T-helper 1 cell treated with Interleukin-12 subunit alpha and Interleukin-12 subunit beta and Interleukin-4 antibody, amounts not matched to agents 30 ng/mL and 1 ng/mL, for 36 hours (primary cell): ENCODE measurements around the gene ALX3. TPM values are rescaled to one million over a fixed set of nuclear protein-coding genes. Genes with fewer than 3 reads are reported as not detected.

Experiments used
- intact Hi-C: fragments of 100-400 bp; cut with micrococcal nuclease; formaldehyde crosslinking; loops from one replicate; pipeline ENCODE4 v1.15.1; 2024
- total RNA-seq: library from RNA; stranded (reverse); gene quantifications from 2 replicates; pipeline ENCODE4 v1.2.3, GENCODE V29; 2022

ALX3 gene
- total RNA-seq, 1 donor from 2014 or later: not detected

- intact Hi-C loops: no loop called here
These were observed 21.4 kb downstream of the ALX3 start for GRCh38 chr1:110048923-110049601.

DNA sequence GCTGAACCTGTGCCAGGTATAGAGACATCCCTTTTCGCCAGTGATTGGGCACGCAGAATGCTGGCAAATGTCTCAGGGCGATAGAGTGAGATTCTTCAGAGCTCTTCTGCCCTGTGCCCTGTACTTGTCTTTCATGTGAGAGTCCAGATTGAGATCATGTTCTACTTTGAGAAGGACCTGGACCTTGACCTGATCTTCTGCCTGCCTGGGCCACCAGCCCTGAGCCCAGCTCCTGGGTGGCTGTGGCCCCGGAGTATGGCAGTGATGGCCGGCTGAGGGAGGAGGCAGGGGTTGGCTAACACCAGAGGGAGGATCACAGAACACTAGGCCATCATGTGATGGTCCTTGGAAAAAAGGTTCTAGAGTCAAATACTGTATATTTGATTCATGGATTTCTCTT is 22.2 kb downstream of the ALX3 start:
- intact Hi-C loops: no loop called here

- intact Hi-C loops: no loop called here
These were observed 23.0 kb downstream of the ALX3 start for GRCh38 chr1:110047463-110047862.

DNA sequence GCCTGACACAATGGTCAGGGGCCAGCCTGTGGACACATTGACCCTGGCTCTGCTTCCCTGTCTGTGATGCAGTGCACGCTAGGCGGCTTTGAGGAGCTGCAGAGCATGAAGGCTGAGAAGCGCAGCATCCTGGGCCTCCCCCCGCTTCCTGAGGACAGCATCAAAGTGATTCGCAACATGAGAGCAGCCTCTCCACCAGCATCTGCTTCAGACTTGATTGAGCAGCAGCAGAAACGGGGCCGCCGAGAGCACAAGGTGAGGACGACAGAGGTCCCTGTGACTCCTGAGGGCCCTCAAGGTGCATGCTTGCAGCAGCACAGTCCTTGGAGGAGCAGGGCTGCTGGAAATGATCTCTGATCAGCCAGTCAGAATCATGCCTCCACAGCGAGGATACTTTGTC is 27.5 kb downstream of the ALX3 start:
- intact Hi-C loops: no loop called here

DNA sequence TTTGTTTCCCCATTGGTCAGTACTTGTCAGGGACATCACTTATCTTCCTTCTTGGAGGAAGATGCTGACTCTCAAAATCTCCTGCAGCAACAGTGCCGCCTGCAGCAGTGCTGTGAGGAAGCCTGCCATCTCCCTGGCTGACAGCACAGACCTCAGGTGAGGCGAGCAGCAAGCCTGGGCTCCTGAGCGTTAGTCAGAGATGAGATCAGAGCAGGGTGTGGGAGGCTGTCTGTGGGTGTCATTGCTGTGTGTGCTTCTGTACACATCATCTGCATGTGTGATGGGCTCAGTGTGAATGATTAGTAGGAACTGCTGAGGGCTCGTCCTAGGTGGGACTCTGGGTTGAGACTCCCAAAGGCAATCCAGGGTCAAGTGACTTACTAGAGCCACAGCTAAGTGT is 29.9 kb downstream of the ALX3 start:
- intact Hi-C loops: no loop called here

- intact Hi-C loops: loop anchor here (10.0 kb wide), 1 partner anchor 595 kb away; no protein-coding TSS in a partner anchor
These were observed 30.8 kb downstream of the ALX3 start for GRCh38 chr1:110039641-110040040.

GRCh38 chr1:110038271-110038670 is 32.2 kb downstream of the ALX3 start:
- intact Hi-C loops: loop anchor here (10.0 kb wide), 1 partner anchor 597 kb away; no protein-coding TSS in a partner anchor

DNA sequence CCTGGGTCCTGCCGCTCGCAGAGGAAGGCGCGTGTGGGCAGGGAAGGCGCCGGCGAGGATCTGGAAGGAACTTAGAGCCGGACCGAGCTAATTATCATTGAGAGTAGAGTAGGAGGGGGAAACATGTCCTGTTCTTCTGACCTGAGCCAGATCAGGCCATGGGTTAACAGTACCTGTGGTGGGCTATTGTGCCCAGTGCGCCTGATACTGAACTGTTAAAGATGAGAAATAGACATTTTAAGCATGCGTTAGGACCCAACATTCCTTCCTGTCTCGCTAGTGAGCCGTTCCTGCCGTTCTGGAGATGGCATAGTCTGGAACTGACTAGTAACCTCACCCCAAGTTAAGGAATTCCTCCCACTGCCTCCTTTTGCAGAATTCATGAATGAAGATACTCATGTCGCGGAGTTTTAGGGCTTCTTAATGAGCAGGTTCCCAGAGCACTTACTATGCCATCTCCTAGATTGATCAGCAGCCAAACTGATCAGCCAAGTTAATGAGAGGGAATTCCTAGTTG is 35.2 kb downstream of the ALX3 start:
- intact Hi-C loops: loop anchor here (2.0 to 10.0 kb wide), 3 partner anchors 128 to 752 kb away; partner anchors contain the start of gene PSRC1

DNA sequence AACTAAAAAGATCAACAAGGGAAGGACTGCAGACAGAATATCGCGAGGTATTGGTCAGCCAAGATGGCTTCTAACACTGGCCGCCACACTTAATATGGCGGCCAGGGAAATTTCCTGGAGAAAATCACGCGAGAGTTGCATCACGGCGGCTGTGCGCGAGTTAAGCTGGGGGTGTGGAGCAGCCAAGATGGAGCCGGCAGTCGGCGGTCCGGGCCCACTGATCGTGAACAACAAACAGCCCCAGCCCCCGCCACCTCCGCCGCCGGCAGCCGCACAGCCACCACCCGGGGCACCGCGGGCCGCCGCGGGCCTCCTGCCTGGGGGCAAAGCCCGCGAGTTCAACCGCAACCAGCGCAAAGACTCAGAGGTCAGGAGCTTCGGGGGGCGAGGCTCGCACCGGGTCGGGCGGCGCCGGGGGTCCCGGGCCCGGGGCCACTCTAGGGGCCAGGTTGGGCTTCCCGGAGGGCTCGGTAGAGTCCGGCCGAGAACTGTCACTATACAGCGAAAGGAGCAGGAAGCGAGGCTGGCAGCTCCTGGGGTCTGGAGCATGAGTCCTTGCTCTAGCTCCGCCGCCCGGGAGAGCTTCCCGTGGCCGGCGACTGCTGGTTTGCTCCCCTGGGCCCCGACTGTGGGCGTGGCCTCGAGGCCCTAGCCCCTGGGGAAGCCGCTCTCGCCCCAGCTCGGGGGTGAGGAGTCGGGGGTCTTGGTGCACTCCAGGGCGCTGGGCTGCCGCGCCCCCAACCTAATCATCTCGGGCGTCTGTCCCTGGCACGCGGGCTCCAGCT is 35.8 kb downstream of the ALX3 start, which contains the start of gene STRIP1:
TSS of gene STRIP1 (plus strand) at position 174 of the 785 bp plus-strand sequence. CDS start at position 188, 14 bp downstream.
- intact Hi-C loops: loop anchor here (1.0 to 10.0 kb wide), 17 partner anchors 50 to 944 kb away; partner anchors contain the start of genes AHCYL1, ATXN7L2, ELAPOR1 and GNAI3

DNA sequence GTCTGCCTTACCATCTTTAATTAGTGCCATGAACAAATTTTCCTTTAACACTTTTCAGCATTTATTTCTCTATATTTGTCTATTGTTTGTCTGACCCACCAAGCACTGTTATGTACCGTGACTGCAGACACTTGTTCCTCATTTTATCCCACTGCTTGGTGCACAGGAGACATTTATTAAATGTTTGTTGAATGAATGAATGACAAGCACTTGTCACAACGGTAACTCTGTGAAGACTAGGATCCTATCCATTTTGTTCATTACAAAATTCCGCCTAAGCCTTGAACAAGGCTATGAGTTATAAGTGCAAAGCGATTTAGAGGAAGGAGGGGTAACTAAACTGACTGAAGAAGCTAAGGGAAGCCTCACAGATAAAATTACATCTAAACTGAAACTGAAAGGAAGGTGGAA is 36.4 kb downstream of the ALX3 start:
- intact Hi-C loops: loop anchor here (1.0 to 10.0 kb wide), 17 partner anchors 50 to 944 kb away; partner anchors contain the start of genes AHCYL1, ATXN7L2, ELAPOR1 and GNAI3

- intact Hi-C loops: loop anchor here (5.0 to 10.0 kb wide), 5 partner anchors 241 to 921 kb away; partner anchors contain the start of genes ELAPOR1, GSTM1 and GSTM4
These were observed 37.1 kb downstream of the ALX3 start for GRCh38 chr1:110033421-110033820.

DNA sequence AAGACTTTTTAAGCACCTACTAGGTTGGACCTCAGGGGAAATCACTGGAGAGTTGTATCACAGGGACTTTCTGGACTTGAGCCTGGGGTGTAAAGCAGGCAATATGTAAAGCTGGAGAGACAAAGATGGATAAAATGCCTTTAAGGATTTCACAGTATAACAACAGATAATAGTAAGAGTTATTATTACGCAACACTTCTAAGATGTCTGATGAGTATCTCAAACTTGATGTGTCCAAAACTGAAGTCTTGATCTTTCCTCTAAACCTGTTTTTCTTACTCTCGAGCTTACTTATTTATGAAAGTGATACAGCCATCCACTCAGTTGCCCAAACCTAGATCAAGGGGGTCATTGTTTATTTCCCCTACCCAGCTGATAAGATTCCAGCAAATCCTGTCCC is 38.1 kb downstream of the ALX3 start:
- intact Hi-C loops: loop anchor here (5.0 to 10.0 kb wide), 5 partner anchors 240 to 920 kb away; partner anchors contain the start of genes ELAPOR1, GSTM1 and GSTM4

DNA sequence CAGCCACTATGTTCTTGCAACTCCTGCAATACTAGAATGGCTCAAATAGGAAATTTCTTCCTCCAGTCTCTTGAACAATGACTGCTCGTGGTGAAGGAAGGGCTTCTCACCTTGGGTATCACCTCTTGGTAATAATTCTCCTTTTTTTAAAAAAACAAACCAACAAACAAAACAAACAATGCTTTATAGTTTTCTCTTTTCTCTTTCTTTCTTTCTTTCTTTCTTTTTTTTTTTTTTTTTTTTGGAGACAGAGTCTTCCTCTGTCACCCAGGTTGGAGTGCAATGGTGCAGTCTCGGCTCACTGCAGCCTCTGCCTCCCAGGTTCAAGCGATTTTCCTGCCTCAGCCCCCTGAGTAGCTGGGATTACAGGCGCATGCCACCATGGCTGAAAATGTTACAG is 39.8 kb downstream of the ALX3 start:
- intact Hi-C loops: loop anchor here (5.0 to 10.0 kb wide), 5 partner anchors 238 to 918 kb away; partner anchors contain the start of genes ELAPOR1, GSTM1 and GSTM4

GRCh38 chr1:110024613-110025012 is 45.9 kb downstream of the ALX3 start:
- intact Hi-C loops: no loop called here

- intact Hi-C loops: no loop called here
These were observed 49.2 kb downstream of the ALX3 start for GRCh38 chr1:110021285-110021684.

- intact Hi-C loops: no loop called here
These were observed 50.7 kb downstream of the ALX3 start for GRCh38 chr1:110019770-110020169.

- intact Hi-C loops: no loop called here
These were observed 52.1 kb downstream of the ALX3 start for GRCh38 chr1:110018396-110018795.

- intact Hi-C loops: no loop called here
These were observed 52.7 kb downstream of the ALX3 start for GRCh38 chr1:110017792-110018191.

DNA sequence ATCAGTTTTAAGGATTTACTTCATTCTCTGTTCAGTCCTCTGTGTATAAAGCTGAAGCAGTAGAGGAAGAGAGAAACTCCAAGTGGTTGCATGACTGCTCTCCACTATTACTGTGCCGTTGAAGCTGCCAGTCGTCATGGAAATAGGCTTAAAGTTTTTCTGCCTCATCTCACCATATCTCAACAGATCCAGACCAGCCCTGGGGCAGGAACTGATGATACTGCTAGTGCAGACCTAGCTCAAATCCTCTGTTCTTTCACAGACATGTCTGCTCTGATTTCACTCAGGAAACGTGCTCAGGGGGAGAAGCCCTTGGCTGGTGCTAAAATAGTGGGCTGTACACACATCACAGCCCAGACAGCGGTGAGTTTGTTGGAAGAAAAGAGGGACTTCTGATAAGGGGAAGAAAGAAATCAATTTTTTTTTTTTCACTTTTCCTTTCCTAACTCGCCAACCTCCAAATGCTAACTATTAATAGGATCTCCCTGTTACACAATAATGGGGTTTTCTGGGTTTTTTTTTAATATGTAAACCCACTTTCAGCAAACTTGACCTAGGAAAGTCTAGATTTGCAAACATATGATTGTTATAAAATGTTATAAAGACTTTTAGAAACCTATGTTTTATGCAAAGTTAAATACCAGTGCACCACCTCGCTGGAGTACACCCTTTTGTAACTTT is 58.2 kb downstream of the ALX3 start:
- intact Hi-C loops: no loop called here

- intact Hi-C loops: loop anchor here (1.0 kb wide), 3 partner anchors 27 to 371 kb away; partner anchors contain the start of gene AHCYL1
These were observed 58.9 kb downstream of the ALX3 start for GRCh38 chr1:110011527-110012041.
